Fibroblast of skin of scalp (primary cell): ENCODE results near the gene ALK.

ENCODE experiments used
- DNase-seq: peaks from one replicate; pipeline ENCODE4 v3.0.0-alpha.2; 2013

ALK gene

GRCh38 chr2:29525921-29526320, 395.5 kb downstream of the ALK start:
- no peak for DNase-seq

GRCh38 chr2:29524652-29525051, 396.7 kb downstream of the ALK start:
- DNase-seq = no peak

DNA sequence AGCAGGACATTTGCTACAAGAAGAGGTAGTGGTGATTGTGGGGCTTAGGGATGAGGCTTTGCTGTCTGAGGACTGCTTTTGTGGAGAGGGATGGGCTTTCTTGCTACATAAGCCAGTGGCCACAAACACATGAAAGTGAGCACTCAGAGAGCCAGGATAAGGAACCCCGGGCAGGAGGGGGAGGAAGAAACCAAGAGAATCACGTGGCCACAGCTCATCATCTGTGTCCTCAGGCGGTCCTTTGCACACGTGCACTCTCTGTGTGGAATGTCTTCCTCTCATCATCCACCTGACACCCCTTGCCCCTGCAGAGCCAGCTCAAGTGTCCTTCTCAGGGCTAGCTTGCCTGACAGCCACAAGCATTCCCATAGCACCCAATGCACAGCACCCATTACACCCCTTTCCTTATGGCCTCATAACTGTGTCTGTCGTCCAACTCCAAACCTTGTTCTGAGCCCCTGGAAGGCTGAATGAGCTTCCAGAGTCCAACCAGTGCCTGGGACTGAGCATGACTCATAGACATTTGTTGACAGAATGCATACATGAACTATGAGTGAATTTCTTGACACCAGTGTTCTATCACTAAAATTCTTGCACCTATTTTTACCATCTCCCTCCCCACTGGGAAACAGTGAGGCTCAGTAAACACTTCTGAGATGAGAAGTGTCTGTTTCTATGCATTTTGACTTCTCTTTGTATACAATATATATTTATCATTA, 398.3 kb downstream of the ALK start:
- DNase-seq = peak; percentile 81

- peak; percentile 74 for DNase-seq
Observed at GRCh38 chr2:29520001-29520400, 401.4 kb downstream of the ALK start.

DNA sequence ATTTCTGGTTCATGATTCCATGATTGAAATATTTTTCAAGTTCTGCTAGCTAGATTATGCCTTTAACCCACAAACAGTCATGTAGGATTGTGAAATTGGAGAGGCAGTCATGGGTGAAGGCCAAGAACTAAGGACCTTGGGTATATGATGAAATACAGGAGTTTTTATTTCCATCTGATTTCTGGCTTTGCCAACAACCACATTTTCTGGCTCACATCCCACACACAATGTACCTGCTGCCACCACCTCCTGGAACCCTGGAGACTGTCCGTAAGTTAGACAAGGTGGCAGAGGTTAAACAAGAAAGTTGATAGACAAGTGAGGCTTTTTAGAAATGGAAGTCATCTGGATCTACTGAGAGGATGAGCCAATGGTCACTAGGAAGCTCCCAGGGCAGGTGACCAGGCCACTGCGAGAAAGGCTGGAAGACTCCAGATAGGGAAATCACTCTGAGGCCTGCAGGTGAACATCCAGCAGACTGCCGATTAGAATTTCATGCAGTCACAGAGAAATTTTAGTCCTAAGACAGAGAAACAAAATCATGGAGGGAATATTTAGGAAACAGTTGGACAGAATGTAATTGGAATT, 402.0 kb downstream of the ALK start:
- peak; percentile 85 for DNase-seq

DNA sequence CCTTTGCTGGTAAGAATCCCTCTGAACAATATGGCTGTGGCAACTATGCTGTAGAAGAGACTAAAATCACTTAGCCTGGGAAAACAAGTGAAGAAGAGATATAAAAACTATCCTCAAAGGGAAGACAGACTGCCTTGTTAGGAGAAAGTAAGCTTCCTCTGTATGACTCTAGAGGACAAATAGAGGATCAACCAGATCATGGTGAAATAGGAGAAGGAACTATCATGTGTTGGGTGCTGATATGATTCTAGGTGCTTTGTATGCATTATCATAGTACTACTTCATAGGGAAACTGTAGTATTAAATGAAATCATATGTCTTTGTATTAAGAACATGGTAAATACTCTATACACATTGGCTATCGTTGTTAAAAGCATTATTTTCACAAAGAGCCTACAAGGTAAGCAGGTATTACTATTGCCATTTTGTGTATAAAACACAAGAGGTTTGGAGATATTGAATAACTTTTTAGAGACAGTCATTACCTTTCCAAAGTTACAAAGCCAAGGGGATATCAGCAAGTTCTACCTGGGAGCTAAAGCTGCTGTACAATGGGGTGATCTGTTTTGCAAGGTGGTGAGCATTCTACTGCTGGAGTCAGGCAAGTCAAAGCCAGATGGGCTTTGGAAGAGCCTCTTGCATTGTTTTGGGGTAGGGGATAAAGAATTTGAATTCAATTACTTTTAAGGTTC, 402.6 kb downstream of the ALK start:
- DNase-seq = no peak

GRCh38 chr2:29518010-29518409, 403.4 kb downstream of the ALK start:
- peak; percentile 65 for DNase-seq

DNA sequence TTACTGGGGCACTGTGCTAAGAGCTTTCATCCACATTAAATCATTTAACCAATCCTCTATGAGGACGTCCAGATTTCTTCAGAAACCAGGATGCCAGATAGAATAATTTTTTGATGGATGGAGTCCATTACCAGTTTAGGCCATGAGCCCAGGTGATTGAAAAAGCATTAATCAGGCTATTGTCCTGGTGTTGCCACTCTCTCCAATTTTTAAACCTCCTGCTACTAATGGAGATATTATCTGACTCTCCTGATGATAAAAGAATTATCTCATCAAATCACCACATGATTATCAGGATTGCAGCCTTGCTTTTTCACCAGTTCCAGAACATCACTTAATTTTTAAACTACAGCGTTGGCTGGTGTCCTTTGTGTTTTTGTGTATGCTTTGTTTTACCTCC, 404.0 kb downstream of the ALK start:
- DNase-seq = no peak

- DNase-seq = no peak
Observed at GRCh38 chr2:29516767-29517166, 404.6 kb downstream of the ALK start.

DNA sequence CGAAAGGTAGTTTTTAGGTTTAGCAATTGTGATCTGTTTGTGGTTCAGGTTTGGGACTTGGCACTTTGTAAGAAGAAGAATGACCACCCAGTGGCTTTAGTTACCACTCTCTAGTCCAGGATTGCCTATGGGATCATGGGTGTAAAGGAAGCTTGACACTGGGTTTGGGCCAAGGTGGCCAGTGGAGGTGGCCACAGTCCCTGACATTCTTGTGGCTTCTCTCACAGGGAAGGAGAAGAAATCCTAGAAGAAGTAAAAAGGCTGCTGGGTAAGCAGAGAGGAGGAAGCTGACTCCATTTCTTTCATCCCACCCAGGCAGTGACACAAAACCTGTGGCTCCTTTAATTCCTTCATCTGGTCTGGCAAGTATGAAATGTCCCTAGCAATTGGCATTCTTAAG, 411.5 kb downstream of the ALK start:
- DNase-seq = no peak

DNA sequence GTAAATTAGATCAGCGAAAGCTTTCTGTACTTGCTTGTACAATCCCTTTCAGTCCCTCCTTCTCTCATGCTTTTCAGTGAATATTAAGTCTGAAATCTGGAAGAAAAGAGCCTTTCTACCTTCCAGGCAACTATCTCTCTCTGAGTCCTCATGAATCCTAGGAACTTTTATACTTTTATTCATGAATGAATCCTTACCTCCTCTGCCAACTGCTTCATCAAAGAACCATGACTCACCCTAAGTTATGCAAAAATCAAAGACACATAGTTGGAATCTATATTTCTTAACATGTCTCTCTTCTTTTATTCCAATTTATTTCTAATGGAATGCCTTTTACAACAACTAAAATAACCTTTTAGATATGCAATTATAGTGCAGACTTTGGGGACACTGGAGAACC, 412.0 kb downstream of the ALK start:
- DNase-seq = no peak

DNA sequence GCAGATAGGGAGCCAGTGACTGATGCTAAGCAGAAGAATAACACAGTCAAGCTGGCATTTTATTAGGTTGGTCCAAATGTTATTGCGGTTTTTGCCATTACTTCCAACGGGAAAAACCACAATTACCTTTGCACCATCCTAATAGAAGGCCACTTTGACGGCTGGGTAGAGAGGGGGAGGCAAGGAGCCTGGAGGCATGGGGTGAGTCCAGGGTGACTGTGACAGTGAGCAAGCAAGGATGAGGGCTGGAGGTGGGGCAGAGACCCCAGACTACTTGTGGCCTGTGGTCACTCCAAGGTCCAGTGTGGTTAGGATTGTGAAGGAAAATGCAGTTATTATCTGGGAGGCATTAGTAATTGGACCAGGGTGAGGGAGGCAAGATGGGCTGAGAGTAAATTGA, 416.6 kb downstream of the ALK start:
- DNase-seq = no peak

DNA sequence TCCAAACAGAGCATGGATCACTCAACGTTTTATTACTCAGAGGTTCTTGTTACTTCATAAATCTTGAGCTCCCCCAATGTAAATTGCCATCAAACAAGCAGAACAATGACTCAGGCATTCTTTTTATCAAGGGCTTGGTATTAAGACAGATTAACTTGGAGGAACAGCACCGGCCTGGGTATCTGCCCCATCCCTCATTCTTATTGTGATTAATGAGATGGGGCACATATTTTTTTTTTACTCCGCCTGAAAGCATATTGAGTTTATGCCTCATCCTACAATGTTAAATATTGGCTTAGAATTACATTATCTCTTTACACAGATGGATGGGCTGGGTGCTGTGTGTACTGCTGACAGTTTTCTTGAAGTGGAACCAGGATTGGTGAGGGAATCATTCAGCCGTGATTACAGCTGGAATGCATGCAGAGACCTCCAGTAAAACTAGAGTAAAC, 418.9 kb downstream of the ALK start:
- DNase-seq = no peak

DNA sequence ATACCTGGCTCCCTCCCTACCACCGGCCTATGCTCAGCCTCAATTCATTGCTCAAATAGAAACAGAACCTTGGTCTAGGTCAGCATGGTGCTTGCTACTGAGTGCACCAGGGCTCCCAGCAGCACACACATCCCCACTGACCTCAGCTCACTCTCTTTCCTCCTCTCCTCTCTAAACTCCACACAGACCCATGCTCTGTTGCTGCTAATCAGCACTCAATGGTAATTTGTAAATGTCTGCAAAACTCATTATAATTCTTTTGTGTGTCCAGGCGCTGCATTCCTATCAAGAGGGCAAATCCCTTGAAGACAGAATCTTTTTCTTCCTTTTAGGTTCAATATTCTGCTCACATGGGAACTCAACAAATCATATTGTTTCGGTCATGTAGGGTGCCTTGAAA, 424.0 kb downstream of the ALK start:
- no peak for DNase-seq

DNA sequence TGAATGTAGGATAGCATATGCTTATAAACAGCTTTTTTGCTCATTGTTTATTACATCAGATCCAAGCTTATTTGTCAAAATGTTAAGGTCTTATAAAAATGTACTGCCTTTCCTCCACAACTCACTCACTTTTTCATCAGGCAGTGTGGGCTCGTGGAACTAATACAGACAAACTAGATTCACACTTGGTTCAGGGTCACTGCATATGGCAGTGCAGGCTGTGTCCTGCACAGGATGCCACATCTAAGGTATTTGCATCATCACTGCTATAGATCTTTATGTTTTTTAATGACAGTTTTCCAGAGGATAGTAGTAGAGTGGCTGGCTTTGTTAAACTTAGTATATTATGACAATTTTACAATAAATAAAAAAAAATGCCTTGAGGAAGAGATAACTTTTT, 425.2 kb downstream of the ALK start:
- DNase-seq = no peak

DNA sequence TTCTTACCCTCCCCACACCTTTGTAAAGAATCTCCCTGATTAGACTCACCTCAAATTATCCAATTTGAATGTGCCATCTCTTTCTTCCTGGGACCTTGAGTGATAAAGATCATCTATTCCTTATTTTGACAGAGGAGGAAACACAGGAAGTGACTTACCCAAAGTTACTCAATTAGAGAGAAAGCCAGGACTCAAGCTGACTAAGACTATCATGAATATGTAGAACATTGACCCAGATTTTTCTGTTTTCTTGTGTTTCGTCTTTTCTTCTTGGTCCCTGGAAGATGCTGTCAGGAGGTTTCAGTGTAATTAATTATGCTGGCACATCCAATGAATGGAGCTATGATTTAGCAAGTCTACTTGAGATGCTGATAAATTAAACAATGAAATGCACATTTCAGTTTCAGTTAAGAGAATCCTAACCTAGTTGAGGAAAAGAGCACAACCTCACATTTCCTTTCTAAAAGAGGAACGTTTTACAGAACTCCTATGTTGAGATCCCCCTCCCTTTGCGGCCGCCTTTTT, 425.8 kb downstream of the ALK start:
- no peak for DNase-seq

DNA sequence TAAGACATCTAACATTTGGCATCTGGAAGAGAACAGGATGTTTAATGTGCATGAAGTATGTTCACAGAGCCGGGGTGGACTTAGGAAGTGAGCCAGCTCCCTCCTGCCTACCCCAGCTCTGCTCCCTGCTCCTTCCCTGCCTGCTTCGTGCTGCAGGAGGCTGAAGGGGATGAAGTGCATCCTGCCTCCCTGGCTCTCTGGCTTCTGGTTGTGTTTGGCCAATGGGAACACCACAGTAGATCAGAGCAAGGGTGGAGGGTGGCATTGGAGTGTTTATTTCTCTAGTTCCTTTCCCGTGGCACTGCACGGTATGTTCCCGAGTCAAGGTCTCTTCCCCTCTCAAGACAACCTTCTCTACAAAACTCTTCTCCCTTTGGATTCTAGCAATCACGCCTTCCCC, 426.3 kb downstream of the ALK start:
- DNase-seq = no peak

DNA sequence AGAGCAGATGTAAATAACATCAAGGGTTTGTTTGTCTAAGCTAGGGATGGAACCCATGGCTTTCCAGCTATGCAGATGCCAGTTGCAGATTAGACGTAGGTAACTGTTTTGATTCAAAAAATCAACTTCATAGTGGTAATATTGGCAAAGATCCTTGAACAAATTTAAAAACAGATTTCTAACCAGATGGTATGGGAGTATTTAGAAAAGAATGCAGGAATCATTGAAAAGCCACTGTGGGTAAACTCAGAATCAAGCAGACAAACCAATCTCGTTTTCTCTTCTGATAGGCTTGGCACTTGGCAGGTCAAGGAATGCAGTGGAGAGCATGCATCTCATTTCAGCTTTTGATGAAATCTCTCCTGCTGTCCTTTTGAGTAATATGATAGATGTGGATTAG, 428.7 kb downstream of the ALK start:
- no peak for DNase-seq

DNA sequence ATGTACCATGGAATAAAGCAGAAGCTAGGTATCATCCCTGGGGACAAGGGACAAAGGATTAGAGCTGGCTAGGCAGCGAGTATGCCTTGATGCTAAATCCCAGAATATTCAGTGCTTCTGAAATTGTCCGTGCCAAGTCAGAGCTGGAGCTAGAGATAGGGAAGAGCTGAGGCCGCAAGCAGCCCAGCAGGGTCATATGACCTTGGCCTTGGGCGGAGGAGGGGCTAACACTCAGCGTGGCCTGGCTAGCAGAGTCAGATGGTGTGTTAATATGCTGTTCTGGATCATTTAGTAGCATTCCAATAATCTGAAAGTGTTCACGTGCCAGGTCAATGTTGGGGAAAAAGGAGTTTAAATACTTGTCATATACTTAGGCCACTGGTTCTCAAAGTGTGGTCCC, 431.3 kb downstream of the ALK start:
- DNase-seq = no peak

DNA sequence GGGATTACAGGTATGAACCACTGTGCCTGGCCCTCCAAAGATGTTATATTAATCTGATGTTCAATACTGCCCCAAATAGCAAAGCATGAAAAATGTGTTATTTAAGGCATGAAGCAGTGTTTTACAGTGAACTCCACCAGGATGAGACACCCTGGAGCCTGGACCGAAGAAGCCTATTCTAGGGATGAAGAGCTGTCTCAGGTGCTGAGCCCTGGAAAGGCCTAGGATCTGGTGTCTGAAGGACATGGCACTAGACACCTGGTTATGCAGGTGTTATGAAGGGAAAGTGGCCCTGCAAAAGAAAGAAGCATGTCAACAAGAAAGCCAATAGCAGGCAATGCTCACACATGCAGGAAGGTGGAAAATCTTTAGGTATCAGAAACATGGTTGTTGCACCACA, 431.8 kb downstream of the ALK start:
- no peak for DNase-seq

DNA sequence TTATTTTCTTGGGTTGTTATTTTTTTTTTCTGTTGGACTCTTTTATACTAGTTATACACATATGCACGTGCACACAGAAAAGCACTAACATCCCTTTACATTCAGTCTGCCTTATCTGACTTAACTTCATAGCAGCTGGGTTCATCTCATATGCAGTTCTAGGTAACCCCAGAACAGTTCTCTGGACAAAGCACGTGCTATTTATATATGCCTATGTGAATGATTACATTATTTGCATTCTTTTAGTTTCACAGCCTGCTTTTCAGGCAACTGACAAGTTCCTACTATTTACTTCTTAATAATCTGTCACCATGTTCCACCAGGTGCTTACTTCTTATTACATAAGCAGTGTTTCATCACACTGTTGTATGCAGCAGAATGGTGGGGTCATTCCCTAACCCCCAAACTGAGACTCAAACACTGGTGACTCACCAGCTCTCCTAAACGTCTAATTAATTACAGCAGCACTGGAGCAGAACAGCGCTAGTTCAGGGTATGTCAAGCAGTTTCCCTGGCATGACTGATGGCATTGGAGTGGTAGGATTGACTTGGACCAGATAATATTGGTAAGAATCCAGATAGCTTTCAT, 433.3 kb downstream of the ALK start:
- DNase-seq = peak; percentile 9

DNA sequence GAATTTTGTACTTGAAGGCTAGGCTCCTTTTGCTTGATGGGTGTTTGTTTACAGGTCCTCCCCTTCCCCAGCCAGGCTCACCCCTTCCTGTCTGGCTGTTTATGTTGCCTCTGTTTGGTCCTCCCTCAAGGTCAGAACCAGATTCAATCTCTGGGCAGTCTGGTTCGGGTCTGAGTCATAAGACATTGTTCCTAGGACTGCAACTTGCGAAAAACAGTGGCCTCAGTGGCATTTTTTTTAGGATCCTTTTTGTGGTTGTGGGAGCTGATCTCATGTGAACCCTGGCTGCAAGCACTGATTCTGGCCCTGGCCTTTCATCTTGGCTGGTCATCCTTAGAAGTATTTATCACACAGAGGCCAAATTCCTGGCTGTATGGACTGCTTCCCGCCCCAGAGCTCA, 435.8 kb downstream of the ALK start:
- no peak for DNase-seq

DNA sequence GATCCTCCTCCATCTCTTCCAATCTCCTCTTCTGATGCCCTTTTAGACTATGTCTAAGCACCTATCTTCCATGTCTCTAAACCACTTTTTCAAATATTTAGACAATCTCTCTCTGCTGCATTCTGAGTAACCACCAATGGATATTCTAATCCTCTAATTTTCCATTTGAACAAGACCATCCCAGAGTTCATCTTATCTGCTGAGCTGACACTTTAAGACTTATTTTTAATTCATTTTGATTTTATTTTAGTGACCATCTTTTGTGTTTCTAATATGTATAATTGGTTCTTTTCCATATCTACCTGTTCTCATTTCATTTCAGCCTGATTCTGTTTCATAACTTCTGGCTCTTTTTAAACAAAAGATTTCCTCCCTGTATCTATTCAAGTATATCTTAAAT, 436.3 kb downstream of the ALK start:
- DNase-seq = no peak

DNA sequence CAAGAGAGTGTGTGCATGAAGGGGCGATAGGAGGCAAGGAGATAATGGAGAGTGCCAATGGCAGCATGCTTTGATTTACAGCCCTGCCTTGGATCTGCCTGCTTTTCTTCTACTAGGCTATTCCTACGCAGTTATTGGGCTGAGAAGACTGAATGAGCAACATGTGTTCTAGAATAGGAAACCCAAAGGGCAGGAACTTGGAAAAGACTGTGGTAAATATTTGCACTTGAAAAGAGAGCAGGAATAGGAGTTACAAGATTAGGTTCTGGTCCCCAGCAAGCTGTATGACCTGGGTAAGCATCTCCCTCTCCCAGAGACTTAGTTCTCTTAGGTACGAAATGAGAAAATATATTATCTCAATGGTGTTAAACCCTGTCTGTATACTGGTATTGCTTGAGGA, 438.5 kb downstream of the ALK start:
- DNase-seq = no peak
